RWPE2 (cell line): ENCODE data around the gene HMCN2.

Experiments
- ATAC-seq: fragments of 200-7000 bp; cut with Tn5 transposase; 3 replicates; pipeline ENCODE4 v1.9.1; 2021; ENCODE audit warnings: low read depth
- DNase-seq: peaks from one replicate; pipeline ENCODE4 v3.0.0-alpha.2; 2020; ENCODE audit warnings: low spot score
- H3K27ac ChIP-seq: fragments of 450-650 bp; 2 replicates; pipeline ENCODE4 v1.5.1; 2017; ENCODE audit warnings: mild to moderate bottlenecking; ENCODE audit not compliant: poor library complexity, severe bottlenecking
- H3K27me3 ChIP-seq: fragments of 250-450 bp; sonication (Bioruptor Pico); 2 replicates; pipeline ENCODE4 v1.5.1; 2021; ENCODE audit warnings: mild to moderate bottlenecking, moderate library complexity; ENCODE audit not compliant: insufficient read depth, poor library complexity, severe bottlenecking
- H3K36me3 ChIP-seq: fragments of 250-450 bp; sonication (Bioruptor Pico); 2 replicates; pipeline ENCODE4 v1.5.1; 2020; ENCODE audit warnings: low read depth, mild to moderate bottlenecking, moderate library complexity
- H3K4me1 ChIP-seq: fragments of 250-450 bp; sonication (Bioruptor Pico); 2 replicates; pipeline ENCODE4 v1.5.1; 2021; ENCODE audit warnings: mild to moderate bottlenecking, moderate library complexity; ENCODE audit not compliant: insufficient read depth, poor library complexity, severe bottlenecking
- H3K4me3 ChIP-seq: fragments of 250-450 bp; sonication (Bioruptor Pico); 2 replicates; pipeline ENCODE4 v1.5.1; 2021; ENCODE audit warnings: mild to moderate bottlenecking, moderate library complexity; ENCODE audit not compliant: severe bottlenecking
- H3K9me3 ChIP-seq: fragments of 250-450 bp; sonication (Bioruptor Pico); 2 replicates; pipeline ENCODE4 v1.5.1; 2021; ENCODE audit warnings: mild to moderate bottlenecking, moderate library complexity; ENCODE audit not compliant: severe bottlenecking
- CTCF ChIP-seq: fragments of 450-650 bp; IDR thresholded peaks from one replicate; pipeline ENCODE4 v1.5.1; 2017; ENCODE audit warnings: mild to moderate bottlenecking, moderate library complexity; ENCODE audit not compliant: poor library complexity, severe bottlenecking

The HMCN2 gene

GRCh38 chr9:130390986-130391385, 125.4 kb downstream of the HMCN2 start:
- Histone ChIP-seq H3K27ac (no peak overlapping the region), H3K36me3 (no peaks in the 10 kb centered on the region), H3K9me3 (no peaks in the 10 kb centered on the region), H3K27me3 (no peaks in the 10 kb centered on the region), H3K4me1 (peaks cover 2% of the 10 kb centered on the region), H3K4me3 (no peak overlapping the region)
- no peak for TF ChIP-seq CTCF
- DNase-seq (peak; percentile 57), ATAC-seq (no peak)

- no peak overlapping the region for H3K27ac ChIP-seq
- TF ChIP-seq CTCF, result no peak
- ATAC-seq (no peak), DNase-seq (peak; percentile 48)
- H3K4me3 ChIP-seq, result no peak overlapping the region
- H3K36me3 ChIP-seq, result no peaks in the 10 kb centered on the region
- H3K27me3 ChIP-seq, result no peaks in the 10 kb centered on the region
- H3K4me1 ChIP-seq, result peaks cover 2% of the 10 kb centered on the region
- no peaks in the 10 kb centered on the region for H3K9me3 ChIP-seq
Measured at GRCh38 chr9:130391866-130392265, 126.3 kb downstream of the HMCN2 start.

GRCh38 chr9:130393681-130394071, 128.1 kb downstream of the HMCN2 start:
- Histone ChIP-seq H3K36me3 (no peaks in the 10 kb centered on the region), H3K9me3 (no peaks in the 10 kb centered on the region), H3K27ac (no peak overlapping the region), H3K4me3 (no peak overlapping the region), H3K27me3 (no peaks in the 10 kb centered on the region), H3K4me1 (peaks cover 2% of the 10 kb centered on the region)
- DNase-seq (no peak), ATAC-seq (no peak)
- TF ChIP-seq CTCF, result no peak

- no peaks in the 10 kb centered on the region for H3K9me3 ChIP-seq
- H3K4me3 ChIP-seq, result no peak overlapping the region
- H3K4me1 ChIP-seq, result peaks cover 2% of the 10 kb centered on the region
- ATAC-seq (no peak), DNase-seq (no peak)
- no peaks in the 10 kb centered on the region for H3K36me3 ChIP-seq
- no peak for TF ChIP-seq CTCF
- no peaks in the 10 kb centered on the region for H3K27me3 ChIP-seq
- no peak overlapping the region for H3K27ac ChIP-seq
Measured at GRCh38 chr9:130394320-130394719, 128.8 kb downstream of the HMCN2 start.

GRCh38 chr9:130394814-130395470, 129.4 kb downstream of the HMCN2 start:
- no peak for TF ChIP-seq CTCF
- Histone ChIP-seq H3K4me1 (peaks cover 2% of the 10 kb centered on the region), H3K4me3 (no peak overlapping the region), H3K27me3 (no peaks in the 10 kb centered on the region), H3K27ac (no peak overlapping the region), H3K36me3 (no peaks in the 10 kb centered on the region), H3K9me3 (no peaks in the 10 kb centered on the region)
- no peak for DNase-seq
- ATAC-seq, result no peak
